Fibroblast of the aortic adventitia (primary cell): Measurements from ENCODE around the gene WFIKKN1. TPM values are rescaled to one million over a fixed set of nuclear protein-coding genes. Genes with fewer than 3 reads are reported as not detected.

Experiments
- DNase-seq: peaks from one replicate; pipeline ENCODE4 v3.0.0-alpha.2; 2010; ENCODE audit warnings: low read depth
- H3K4me3 ChIP-seq: 2 replicates; pipeline ENCODE4 v1.5.1; 2011; ENCODE audit warnings: low read depth, mild to moderate bottlenecking, control low read depth, low read length, moderate library complexity
- CTCF ChIP-seq: IDR thresholded peaks from 2 replicates; pipeline ENCODE4 v1.5.1; 2011; ENCODE audit warnings: mild to moderate bottlenecking, low read length, control low read depth, inconsistent platforms; ENCODE audit not compliant: insufficient read depth
- total RNA-seq: library from RNA; depleted of rRNA; stranded (reverse); fragments of >200 nt; gene quantifications from 2 replicates; pipeline ENCODE4 v1.2.3, GENCODE V29; 2012; ENCODE audit warnings: low replicate concordance

Gene WFIKKN1
- total RNA-seq, 1 donor, result 0.18 TPM

- no peak for DNase-seq
- H3K4me3 ChIP-seq, result no peak overlapping the region
- no peak for TF ChIP-seq CTCF
These were observed 24.0 kb upstream of the WFIKKN1 start for GRCh38 chr16:606656-607307.

GRCh38 chr16:608019-608418, 22.8 kb upstream of the WFIKKN1 start:
- DNase-seq, result no peak
- no peak for TF ChIP-seq CTCF
- H3K4me3 ChIP-seq, result no peak overlapping the region

- no peak for TF ChIP-seq CTCF
- DNase-seq, result no peak
These were observed 21.5 kb upstream of the WFIKKN1 start for GRCh38 chr16:609316-609715.

GRCh38 chr16:609984-610383, 20.8 kb upstream of the WFIKKN1 start:
- no peak for TF ChIP-seq CTCF

More at GRCh38 chr16:609316-609715, 21.5 kb upstream of the WFIKKN1 start:
- H3K4me3 ChIP-seq, result no peak overlapping the region

GRCh38 chr16:610513-611381, 20.0 kb upstream of the WFIKKN1 start:
- no peak for DNase-seq
- H3K4me3 ChIP-seq, result no peak overlapping the region
- TF ChIP-seq CTCF, result peak; percentile 43

More at GRCh38 chr16:609984-610383, 20.8 kb upstream of the WFIKKN1 start:
- H3K4me3 ChIP-seq, result no peak overlapping the region
- no peak for DNase-seq

- H3K4me3 ChIP-seq, result no peak overlapping the region
- DNase-seq, result no peak
- TF ChIP-seq CTCF, result no peak
These were observed 15.7 kb upstream of the WFIKKN1 start for GRCh38 chr16:615122-615521.
